ENCODE results near the gene NADSYN1. TPM values are rescaled to one million over a fixed set of nuclear protein-coding genes. Genes with fewer than 3 reads are reported as not detected.

The NADSYN1 gene
- total RNA-seq, 1 donor from 2014 or later = 87.9 TPM

- peaks cover 2% of the 10 kb centered on the region for H3K36me3 ChIP-seq (ENCODE audit: insufficient read depth, low read length)
- H3K79me2 ChIP-seq (ENCODE audit: insufficient read depth, low read length) = no peaks in the 10 kb centered on the region
- no peaks in the 10 kb centered on the region for H3K9me3 ChIP-seq (ENCODE audit: insufficient read depth, low read depth, low read length)
- Mint-ChIP-seq H3K27ac (ENCODE audit: unreplicated experiment) (no peak overlapping the region), H3K4me3 (ENCODE audit: unreplicated experiment) (no peak overlapping the region), H3K27me3 (ENCODE audit: low read depth, unreplicated experiment) (no peaks in the 10 kb centered on the region), H3K36me3 (ENCODE audit: low read depth, unreplicated experiment) (peaks cover 19% of the 10 kb centered on the region), H3K9me3 (ENCODE audit: unreplicated experiment) (peaks cover 3% of the 10 kb centered on the region), H3K4me1 (ENCODE audit: low read depth, unreplicated experiment) (no peaks in the 10 kb centered on the region)
- no peak overlapping the region for H3K4me3 ChIP-seq (ENCODE audit: insufficient read depth, low read depth, low read length)
- H3K4me2 ChIP-seq (ENCODE audit: low read length) = no peak overlapping the region
- H3K27ac ChIP-seq (ENCODE audit: low read depth, low read length) = no peak overlapping the region
- H2AFZ ChIP-seq (ENCODE audit: low read depth, low read length) = no peak overlapping the region
- no peak for DNase-seq (ENCODE audit: low read depth)
- no peaks in the 10 kb centered on the region for H4K20me1 ChIP-seq (ENCODE audit: insufficient read depth, low read length)
- no peak for TF ChIP-seq EZH2 (IDR thresholded peaks at IDR 0.05; ENCODE audit: insufficient read depth, low read length)
- TF ChIP-seq, protein P1, sequence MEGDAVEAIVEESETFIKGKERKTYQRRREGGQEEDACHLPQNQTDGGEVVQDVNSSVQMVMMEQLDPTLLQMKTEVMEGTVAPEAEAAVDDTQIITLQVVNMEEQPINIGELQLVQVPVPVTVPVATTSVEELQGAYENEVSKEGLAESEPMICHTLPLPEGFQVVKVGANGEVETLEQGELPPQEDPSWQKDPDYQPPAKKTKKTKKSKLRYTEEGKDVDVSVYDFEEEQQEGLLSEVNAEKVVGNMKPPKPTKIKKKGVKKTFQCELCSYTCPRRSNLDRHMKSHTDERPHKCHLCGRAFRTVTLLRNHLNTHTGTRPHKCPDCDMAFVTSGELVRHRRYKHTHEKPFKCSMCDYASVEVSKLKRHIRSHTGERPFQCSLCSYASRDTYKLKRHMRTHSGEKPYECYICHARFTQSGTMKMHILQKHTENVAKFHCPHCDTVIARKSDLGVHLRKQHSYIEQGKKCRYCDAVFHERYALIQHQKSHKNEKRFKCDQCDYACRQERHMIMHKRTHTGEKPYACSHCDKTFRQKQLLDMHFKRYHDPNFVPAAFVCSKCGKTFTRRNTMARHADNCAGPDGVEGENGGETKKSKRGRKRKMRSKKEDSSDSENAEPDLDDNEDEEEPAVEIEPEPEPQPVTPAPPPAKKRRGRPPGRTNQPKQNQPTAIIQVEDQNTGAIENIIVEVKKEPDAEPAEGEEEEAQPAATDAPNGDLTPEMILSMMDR (IDR thresholded peaks at IDR 0.05; ENCODE audit: insufficient read depth, low read depth, low read length) = no peak
- no peak for FAIRE-seq
- H3K27me3 ChIP-seq (ENCODE audit: insufficient read depth, low read length) = no peaks in the 10 kb centered on the region
- H3K4me1 ChIP-seq (ENCODE audit: insufficient read depth, low read length) = no peaks in the 10 kb centered on the region
- no peak overlapping the region for H3K9ac ChIP-seq (ENCODE audit: low read length)
These were observed 23.0 kb downstream of the NADSYN1 start for GRCh38 chr11:71476031-71476430.

DNA sequence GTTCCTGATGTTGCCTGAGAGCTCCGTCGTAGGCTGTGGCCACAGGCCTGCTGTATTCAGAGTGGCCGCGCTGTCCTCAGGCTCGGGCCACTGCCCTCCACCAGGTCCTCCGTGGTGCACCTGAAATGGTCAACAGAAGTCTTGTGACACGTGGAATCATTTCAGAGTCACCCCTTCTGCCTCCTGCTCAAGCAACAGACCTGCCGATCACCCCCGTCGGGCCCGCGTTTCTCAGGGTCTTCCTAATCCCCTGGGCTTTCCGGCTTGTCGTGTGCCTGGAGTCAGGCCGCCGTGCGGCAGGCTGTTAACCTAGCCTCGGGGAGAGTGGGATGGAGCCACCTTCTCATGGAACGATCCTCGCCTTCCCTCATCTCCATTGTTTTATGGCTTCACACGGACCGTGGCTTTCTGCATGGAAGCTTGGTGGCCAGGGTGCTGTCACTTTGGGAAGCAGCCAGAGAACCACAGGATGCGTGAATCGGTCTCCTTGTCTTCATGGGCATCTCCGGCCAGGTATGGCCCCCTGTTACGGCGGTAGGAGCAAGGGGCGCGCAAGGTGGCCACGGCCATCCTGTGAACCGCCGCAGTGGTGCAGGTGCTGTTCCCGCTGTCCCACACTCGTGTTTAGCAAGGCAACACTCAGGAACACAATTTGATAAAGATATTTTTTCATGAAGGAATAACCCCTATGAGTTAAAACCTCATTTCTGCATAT lies 24.1 kb downstream of the NADSYN1 start:
- peaks cover 2% of the 10 kb centered on the region for H3K36me3 ChIP-seq (ENCODE audit: insufficient read depth, low read length)
- peaks cover 27% of the 10 kb centered on the region for H3K36me3 Mint-ChIP-seq (ENCODE audit: low read depth, unreplicated experiment)
- no peak overlapping the region for H3K4me3 Mint-ChIP-seq (ENCODE audit: unreplicated experiment)

More for the DNA sequence above, 24.1 kb downstream of the NADSYN1 start:
- Histone ChIP-seq H3K9ac (ENCODE audit: low read length) (no peak overlapping the region), H4K20me1 (ENCODE audit: insufficient read depth, low read length) (no peaks in the 10 kb centered on the region), H3K4me3 (ENCODE audit: insufficient read depth, low read depth, low read length) (no peak overlapping the region), H3K27me3 (ENCODE audit: insufficient read depth, low read length) (no peaks in the 10 kb centered on the region), H3K9me3 (ENCODE audit: insufficient read depth, low read depth, low read length) (no peaks in the 10 kb centered on the region), H3K27ac (ENCODE audit: low read depth, low read length) (no peak overlapping the region), H3K4me2 (ENCODE audit: low read length) (no peak overlapping the region), H3K4me1 (ENCODE audit: insufficient read depth, low read length) (no peaks in the 10 kb centered on the region), H2AFZ (ENCODE audit: low read depth, low read length) (no peak overlapping the region), H3K79me2 (ENCODE audit: insufficient read depth, low read length) (no peaks in the 10 kb centered on the region)
- DNase-seq (ENCODE audit: low read depth) = no peak
- Mint-ChIP-seq H3K27me3 (ENCODE audit: low read depth, unreplicated experiment) (no peaks in the 10 kb centered on the region), H3K4me1 (ENCODE audit: low read depth, unreplicated experiment) (no peaks in the 10 kb centered on the region), H3K27ac (ENCODE audit: unreplicated experiment) (no peak overlapping the region), H3K9me3 (ENCODE audit: unreplicated experiment) (peaks cover 3% of the 10 kb centered on the region)
- FAIRE-seq = no peak
- TF ChIP-seq, protein P1 (IDR thresholded peaks at IDR 0.05; ENCODE audit: insufficient read depth, low read depth, low read length) = no peak
- TF ChIP-seq EZH2 (IDR thresholded peaks at IDR 0.05; ENCODE audit: insufficient read depth, low read length) = no peak

Data from astrocyte (in vitro differentiated cells and primary cell).